HG02610 (cell line): ENCODE data around the gene INCENP.

ENCODE experiments used
- ATAC-seq: cut with Tn5 transposase; IDR thresholded peaks from one replicate; pipeline ENCODE4 v1.9.1; 2021; ENCODE audit warnings: mild to moderate bottlenecking, moderate library complexity; ENCODE audit not compliant: unreplicated experiment

Gene INCENP

GRCh38 chr11:62124186-62125113 lies 639 bp downstream of the INCENP start:
- ATAC-seq, result peak; percentile 21

- ATAC-seq, result no peak
These were observed 1.5 kb downstream of the INCENP start for GRCh38 chr11:62125316-62125715.

GRCh38 chr11:62125881-62126280 lies 2.1 kb downstream of the INCENP start:
- ATAC-seq, result no peak

GRCh38 chr11:62127426-62127825 lies 3.6 kb downstream of the INCENP start:
- no peak for ATAC-seq

- no peak for ATAC-seq
These were observed 4.3 kb downstream of the INCENP start for GRCh38 chr11:62127941-62128770.

- no peak for ATAC-seq
These were observed 5.0 kb downstream of the INCENP start for GRCh38 chr11:62128835-62129234.

GRCh38 chr11:62129590-62130282 lies 5.9 kb downstream of the INCENP start:
- no peak for ATAC-seq

- no peak for ATAC-seq
These were observed 6.7 kb downstream of the INCENP start for GRCh38 chr11:62130283-62131169.

- ATAC-seq, result no peak
These were observed 7.3 kb downstream of the INCENP start for GRCh38 chr11:62131170-62131464.

- ATAC-seq, result no peak
These were observed 8.4 kb downstream of the INCENP start for GRCh38 chr11:62132191-62132590.

GRCh38 chr11:62132689-62133293 lies 9.0 kb downstream of the INCENP start:
- ATAC-seq, result no peak

GRCh38 chr11:62133328-62134065 lies 9.7 kb downstream of the INCENP start:
- no peak for ATAC-seq

- no peak for ATAC-seq
These were observed 13.6 kb downstream of the INCENP start for GRCh38 chr11:62137276-62137861.

GRCh38 chr11:62137881-62138629 lies 14.2 kb downstream of the INCENP start:
- ATAC-seq, result no peak

GRCh38 chr11:62138630-62139425 lies 15.0 kb downstream of the INCENP start:
- no peak for ATAC-seq

GRCh38 chr11:62139526-62140303 lies 15.9 kb downstream of the INCENP start:
- ATAC-seq, result no peak
